HG03103 (cell line): ENCODE measurements around the gene PHF5A.

ENCODE experiments used
- ATAC-seq: cut with Tn5 transposase; IDR thresholded peaks from one replicate; pipeline ENCODE4 v1.9.1; 2021; ENCODE audit warnings: low read depth; ENCODE audit not compliant: unreplicated experiment

The PHF5A gene

GRCh38 chr22:41418717-41419116 lies 49.8 kb downstream of the PHF5A start:
- no peak for ATAC-seq

- ATAC-seq: no peak
These were observed 50.7 kb downstream of the PHF5A start for GRCh38 chr22:41417622-41418390.

- no peak for ATAC-seq
These were observed 52.9 kb downstream of the PHF5A start for GRCh38 chr22:41415554-41415953.

- ATAC-seq: no peak
These were observed 57.3 kb downstream of the PHF5A start for GRCh38 chr22:41411021-41411851.

GRCh38 chr22:41410311-41410751 lies 58.2 kb downstream of the PHF5A start:
- no peak for ATAC-seq
